Renal cortical epithelial cell (primary cell): ENCODE data around the gene ULK2. TPM values are rescaled to one million over a fixed set of nuclear protein-coding genes. Genes with fewer than 3 reads are reported as not detected.
"Not testable (repeated sequence)": the region's sequence is repeated elsewhere in the genome, so short reads cannot be mapped to it uniquely, and the experiment has no call there.

ENCODE experiments used
- DNase-seq: peaks from one replicate; pipeline ENCODE4 v3.0.0-alpha.2; 2011; ENCODE audit warnings: low read depth
- total RNA-seq: library from RNA; depleted of rRNA; stranded (reverse); fragments of >200 nt; gene quantifications from 2 replicates; pipeline ENCODE4 v1.2.3, GENCODE V29; 2014

Gene ULK2
- total RNA-seq, 1 donor from 2014 or later: 18.0 TPM

DNA sequence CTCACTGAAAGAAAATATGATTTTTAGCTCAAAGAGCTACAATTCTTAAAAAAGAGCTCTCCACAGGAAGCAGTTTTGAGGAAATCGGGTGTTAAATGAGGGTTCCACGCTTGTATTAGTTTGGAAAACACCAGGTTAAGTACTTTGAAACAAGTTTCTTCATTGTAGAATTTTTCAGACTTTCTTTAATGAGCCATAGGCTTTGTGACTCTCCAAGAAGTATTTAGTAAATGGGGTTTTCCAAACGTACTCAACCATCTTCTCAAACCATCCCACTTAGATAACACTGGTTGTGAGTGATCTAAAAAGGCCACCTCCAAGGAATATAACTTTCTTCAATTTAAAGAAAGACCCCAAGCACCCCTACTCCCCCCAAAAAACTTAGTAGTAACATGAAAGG, 2.7 kb downstream of the ULK2 start:
- no peak for DNase-seq

DNA sequence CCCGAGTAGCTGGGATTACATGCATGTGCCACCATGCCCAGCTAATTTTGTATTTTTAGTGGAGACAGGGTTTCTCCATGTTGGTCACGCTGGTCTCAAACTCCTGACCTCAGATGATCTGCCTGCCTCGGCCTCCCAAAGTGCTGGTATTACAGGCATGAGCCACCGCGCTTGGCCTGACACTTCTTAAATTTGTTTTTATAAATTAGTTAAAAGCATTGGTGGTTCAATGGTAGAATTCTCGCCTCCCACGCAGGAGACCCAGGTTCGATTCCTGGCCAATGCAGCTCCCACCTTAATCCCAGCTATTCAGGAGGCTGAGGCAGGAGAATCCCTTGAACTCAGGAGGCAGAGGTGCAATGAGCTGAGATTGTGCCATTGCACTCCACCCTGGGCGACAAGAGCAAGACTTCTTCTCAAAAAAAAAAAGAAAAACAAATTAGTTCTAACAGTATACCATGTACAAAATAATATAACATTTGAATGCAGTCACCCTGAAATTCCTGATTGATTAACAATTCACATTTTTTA, 7.0 kb downstream of the ULK2 start:
- not testable (repeated sequence) for DNase-seq

DNA sequence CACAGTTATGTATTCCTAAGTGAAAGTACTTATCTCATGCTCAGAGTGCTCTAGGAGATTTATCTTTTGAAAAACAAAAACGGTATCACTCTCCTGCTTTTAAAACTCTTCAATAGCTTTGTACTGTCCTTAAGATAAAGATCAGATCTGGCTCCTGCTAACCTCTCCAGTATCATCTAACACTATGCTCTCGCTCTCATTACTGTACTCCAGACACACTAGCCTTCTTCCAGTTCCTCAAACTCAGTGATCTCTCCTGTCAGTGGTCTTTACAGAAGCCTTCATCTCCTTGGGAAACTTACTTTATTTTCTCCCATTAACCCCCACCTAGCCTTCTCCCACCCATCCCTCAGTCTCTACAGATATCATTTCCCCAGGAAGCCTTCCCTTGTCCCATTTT, 10.1 kb downstream of the ULK2 start:
- no peak for DNase-seq

DNA sequence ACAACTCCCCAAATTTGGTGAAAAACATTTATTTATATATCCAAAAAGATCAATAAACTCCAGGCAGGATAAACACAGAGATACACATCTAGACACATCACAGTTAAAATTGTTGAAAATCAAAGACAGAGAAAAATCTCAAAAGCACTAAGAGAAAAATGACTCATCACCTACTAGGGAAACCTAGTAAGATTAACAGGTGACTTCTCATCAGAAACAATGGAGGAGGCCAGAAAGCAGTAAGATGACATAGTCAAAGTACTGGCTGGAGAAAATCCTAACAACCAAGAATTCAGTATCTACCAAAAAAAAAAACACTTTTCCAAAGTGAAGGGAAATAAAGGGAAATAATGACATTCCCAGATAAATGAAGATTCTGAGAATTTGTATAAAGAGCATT, 33.8 kb downstream of the ULK2 start:
- peak; percentile 18 for DNase-seq

DNA sequence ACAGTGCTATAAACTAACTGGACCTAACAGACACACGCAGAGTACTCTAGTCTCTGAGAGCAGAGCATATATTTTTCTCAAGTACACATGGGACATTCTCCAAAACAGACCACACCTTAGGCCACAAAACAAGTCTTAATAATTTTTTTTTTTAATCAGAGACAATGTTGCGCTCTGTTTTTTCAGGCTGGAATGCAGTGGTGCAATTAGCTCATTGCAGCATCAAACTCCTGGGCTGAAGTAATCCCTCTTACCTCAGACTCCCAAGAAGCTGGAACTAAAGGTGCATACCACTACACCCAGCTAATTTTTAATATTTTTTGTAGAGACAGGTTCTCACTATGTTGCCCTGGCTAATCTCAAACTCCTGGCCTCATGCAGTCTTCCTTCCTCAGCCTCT, 37.7 kb downstream of the ULK2 start:
- no peak for DNase-seq

DNA sequence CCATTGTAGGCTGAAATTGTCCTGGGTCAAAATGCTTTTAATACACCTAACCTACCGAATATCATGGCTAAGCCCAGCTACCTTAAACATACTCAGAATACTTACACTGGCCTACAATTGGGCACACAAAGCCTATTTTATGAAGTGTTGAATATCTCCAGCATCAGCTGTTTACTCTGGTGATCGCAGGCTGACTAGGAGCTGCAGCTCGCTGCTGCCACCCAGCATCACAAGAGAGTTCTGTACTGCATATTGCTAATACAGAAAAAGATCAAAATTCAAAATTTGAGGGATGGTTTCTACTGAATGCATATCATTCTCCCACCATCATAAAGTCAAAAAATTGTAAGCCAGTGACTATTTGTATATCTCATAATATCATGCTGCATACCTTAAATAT, 55.3 kb downstream of the ULK2 start:
- no peak for DNase-seq

DNA sequence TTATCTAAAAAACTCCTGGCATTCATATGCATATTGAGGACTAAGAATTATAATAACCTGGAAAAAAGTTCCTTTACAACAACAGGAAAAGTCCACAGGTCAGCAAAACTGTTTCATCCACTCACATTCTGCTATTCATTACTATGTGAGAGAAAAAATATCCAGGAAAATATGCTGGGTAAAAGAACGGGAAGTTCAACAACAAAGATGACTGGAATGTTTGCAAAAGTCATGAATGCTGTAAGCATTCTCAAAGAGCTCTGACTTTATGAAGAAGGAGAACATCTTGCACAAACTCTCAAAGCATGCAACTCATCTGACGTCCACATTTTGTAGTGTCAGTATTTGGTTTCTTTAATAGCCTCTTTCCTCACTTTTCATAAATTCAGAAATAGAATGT, 62.7 kb downstream of the ULK2 start:
- no peak for DNase-seq

DNA sequence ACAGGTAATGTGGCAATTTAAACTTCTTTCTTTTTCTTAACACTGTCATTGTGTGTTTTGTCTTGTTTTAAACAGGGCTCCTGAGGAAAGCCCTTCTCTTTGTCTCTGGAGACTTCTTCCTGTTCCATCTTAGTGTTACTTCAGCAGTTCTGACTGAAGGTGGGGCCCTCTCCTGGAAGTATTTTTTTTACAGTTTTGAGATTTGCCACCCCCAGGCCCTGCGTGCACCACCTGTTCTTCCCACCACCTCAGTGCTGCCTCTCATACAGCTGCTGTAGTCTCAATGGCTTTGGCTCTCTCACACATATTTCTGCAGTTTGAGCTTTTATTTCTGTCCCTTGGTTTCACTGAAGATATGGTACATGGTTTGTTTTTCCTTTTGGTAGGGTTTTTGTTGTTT, 67.2 kb downstream of the ULK2 start:
- no peak for DNase-seq

DNA sequence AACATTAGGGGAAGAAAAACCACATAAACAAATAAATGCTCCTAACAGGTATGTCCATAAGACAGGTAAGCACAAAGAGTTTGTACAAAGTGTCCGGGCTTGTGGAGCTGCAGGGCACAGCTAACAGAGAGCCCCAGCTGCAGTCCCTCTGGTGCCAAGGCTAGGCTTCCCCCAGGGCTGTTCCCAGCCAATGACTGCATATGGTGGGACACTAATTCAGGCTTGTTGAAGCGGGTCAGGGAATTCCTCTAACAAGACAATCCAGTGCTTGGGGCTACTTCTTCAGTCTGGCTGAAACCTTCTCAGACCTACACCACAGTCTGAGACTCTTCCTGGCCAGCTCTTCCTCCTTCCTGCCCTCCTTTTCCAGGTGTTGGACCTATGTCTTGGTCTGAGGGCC, 67.9 kb downstream of the ULK2 start:
- no peak for DNase-seq

DNA sequence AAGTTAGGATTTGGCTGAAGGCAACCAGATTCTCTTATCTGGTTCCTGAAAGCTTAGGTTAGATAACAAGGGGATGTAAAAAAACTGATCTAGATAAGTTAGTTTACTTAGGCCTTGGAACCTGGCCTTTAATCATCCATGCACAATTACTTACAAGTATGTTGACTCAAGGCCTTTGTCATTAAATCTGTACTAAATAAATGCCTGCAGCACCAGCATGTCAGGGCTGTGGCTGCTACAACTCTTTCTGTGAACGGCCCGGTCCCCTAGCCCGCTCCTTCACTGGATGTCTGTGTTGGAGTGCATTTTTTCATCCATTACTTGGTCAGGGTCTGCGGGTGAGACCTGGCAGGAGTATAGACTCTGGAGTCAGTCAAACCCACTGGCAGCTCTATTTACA, 71.3 kb downstream of the ULK2 start:
- DNase-seq: no peak

DNA sequence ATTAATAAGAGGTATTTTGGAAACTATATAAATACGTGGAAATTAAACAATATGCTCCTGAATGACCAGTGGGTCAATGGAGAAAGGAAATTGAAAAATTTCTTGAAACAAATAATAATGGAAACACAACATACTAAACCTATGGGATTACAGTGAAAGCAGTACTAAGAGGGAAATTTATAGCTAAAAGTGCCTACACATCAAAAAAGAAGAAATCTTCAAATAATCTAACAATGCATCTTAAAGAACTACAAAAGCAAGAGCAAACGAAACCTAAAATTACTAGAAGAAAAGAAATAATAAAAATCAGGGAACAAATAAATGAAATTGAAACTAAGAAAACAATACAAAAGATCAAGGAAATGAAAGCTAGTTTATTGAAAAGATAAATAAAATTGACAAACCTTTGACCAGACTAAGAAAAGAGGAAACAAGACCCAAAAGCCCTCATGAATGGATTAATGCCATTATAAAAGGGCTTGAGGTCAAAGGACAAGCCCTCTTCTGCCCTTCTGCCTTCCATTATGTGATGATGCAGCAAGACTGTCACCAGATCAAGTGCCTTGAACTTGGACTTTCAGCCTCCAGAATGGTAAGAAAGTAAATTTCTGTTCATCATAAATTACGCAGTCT, 75.7 kb downstream of the ULK2 start:
- DNase-seq: no peak

DNA sequence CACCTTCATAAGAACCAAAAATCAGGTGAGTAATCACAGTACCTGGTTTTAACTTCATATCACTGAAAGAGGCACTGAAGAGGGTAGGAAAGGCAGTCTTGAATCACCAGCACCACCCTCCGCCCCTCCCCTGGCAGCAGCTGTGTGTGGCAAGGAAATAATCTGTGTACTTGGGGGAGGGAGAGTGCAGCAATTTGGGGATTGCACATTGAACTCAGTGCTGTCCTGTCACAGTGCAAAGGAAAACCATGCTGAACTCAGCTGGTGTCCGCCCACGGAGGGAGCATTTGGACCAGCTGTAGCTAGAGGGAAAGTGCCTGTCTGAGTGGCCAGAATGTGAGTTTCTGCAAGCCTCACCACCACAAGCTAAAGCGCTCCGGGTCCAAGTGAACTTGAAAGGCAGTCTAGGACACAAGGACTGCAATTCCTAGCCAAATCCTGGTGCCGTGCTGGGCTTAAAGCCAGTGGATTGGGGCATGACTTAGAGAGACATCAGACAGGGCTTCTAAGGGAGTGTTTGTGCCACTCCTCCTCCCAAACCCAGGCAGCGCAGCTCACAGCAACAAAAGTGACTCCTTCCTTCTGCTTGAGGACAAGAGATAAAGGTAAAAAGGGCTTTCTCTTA, 79.9 kb downstream of the ULK2 start:
- no peak for DNase-seq

DNA sequence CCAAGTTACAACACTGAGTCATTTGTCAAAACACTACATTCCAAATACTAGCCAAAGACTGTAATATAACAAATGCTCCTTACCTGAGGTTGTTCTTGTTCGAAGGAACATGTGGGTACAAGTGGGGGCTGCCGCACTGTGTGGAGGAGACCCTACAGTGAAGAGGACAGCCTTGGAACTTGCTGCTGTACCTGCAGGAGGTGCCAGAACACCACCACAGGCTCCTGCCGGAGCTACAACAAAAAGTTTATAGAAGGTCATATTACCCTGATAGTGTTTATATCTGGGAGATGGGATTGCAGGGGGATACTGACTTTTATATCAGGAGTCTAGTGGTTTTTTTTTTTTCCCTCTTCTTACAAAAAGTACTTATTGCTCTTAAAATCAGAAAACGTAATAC, 81.9 kb downstream of the ULK2 start:
- DNase-seq: no peak

DNA sequence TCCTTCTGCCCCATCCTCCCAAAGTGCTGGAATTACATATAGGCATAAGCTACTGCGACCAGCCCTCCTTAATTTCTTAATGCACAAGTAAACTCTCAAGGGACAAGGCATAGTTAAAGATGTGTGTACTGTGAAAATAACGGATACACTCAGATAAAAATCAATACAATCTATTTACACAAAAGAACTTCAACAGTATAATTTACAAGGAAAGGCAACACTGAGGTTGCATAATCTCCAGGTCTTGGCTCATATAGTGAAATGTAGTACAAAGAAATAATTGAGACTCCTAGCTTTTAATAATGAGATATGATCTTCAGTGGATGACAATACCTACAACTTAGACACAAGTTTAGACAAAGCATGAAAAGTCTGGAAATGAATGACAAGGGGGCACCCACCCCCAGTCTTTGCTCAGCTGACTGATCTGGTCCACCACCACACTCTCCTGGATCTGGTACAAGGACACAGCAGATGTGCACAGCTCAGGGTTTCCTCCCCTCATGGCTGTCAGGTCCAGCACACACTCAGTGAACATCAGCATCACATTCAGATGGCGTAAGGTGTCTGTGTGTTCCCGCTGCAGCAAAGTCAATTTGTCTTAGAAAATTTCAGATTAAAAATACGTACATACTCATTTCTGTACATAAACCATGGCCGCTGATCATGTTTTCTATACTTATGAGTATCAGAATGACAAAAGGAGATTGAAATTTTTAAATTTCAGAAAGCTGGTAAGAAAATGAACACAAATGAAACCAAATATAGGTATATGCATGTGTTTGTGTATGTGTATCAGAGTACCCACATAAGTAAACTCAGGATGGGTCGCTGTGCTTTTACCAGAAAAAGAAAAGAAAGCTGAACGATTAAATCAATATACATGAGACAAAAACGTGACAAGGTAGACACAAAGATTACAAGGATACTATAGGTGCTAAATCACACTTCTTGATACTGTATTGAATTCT, 86.0 kb downstream of the ULK2 start:
- no peak for DNase-seq

DNA sequence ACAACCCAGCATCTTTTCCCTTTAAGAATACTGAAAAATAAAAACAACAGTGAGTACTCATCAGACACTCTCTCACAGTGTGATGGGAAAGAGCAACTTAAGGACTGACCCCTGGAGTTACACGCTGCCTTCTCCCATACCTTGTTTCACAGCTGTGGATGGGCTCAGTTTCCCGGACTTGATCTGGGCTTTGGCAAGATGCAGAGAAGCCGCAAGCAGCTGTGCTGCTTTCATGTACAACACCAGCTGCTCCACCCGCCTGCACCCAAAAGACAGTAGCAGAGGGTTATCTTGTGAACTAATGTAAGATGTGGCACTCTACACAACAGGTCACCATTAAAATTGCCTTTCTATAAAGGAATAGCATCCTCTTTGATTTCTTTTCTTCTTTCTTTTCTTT, 86.9 kb downstream of the ULK2 start:
- no peak for DNase-seq

DNA sequence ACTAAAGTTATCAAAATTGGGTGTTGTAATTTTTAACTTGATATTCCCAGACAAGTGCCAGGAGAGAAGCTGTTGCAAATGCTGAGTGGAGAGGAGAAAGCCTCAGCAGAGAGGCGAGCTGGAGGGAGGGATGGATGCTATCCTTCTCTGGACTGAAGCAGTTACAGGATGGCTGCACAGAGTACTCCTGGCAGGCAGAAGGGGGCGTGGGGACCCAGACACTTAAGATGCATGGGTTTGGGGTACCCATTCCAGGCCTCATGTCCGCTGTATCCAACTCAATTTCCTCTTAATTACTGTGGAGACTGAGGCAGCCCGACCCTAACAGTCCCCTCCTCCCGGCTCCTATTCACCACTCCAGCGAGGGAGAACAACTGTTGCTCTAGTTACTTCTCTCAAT, 94.2 kb downstream of the ULK2 start:
- DNase-seq: no peak

DNA sequence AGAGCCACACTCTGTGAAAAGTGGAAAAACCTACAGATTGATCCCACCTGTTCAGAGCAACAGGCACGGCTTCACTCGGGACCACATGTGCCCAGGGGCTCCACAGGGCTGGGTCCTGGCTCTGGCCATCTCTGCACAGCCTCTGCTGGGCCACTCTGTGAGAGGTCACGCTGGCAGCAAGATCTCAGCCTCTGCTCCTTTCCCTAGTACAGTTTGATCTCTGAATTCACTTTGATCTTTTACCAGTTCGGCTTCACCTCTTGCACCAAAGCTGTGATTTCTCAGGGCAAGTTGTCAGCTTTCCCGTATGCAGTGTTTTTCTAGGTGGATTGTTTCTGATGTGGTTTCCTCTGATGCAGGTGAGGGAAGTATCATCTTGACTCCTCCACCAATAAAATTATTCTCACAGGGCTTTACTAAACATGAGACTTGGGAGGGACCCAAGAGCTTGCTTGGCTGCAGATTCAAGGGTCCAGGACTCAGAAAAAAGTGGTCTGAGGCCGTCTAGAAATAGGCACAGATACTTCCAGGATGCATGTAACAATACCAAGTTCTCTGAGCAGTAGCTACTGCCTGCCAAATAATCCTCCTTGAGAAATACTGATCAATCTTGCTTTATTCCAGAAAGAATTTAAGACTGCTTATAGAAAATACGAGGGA, 95.6 kb downstream of the ULK2 start:
- DNase-seq: no peak

DNA sequence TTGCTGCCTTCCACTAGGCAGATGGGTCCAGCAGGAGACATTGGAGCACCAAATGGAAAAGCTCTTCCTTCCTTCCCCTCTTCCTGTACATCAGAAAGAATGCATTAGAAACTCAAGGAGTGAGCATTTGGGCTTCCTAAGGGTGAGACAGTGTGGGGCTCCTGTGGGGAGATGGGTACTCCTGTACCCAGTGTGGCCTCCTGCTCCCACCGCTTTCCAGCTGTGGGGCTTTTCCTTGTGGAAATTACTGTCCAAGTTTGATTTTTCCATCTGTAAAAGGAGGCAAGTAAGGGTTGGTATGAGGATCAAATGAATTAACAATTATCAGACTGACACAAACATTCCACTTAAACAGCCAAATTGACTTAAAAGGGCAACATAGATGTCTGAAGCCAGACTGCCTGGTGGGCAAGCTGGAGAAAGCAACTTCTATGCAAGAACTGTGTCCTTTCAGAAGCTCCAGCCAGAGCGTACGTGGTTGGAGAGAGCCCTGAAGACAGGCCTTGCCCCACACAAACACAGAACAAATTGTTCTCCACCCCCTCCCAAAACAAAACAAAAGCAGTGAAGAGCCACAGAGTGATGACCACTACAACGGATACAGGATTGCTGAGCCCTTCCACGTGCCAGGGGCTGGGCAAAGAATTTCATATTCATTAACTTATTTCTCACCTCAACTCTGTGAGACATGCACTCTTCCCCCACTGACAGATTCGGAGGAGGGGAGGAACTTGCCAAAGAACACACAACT, 96.6 kb downstream of the ULK2 start:
- DNase-seq: no peak

DNA sequence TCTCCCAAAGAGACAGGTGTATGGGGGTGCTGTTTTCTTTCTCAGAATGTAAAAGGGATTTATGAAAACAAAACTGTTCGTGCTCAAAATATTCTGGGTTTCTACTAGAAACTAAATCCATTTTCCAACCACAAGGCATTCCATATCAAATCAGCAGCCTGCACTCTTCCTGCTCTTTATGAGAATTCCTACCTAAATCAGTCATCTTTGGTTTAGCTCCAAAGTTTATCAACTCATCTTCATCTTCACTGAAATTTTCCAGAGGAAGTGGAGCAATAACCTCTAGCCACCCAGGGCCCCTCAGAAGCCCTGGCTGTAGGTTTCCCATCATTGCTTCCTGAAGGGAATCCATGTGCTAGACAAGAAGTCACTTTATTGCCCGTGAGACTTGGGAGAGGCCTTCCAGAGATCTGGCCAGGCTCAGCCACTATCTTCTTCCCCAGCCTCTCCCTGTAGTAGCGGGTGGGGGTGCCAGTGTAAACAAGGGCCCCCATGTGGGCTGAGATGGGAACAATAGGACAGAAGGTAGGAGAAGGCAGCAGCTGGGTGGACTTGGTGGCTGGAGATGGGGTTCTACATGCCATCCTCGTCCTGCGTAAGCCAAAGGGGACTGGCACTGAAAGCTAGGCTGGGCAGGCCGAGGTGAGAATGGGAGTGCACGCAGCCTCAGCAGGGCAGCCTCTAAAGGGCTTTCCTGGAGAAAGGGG, 97.6 kb downstream of the ULK2 start:
- DNase-seq: no peak

DNA sequence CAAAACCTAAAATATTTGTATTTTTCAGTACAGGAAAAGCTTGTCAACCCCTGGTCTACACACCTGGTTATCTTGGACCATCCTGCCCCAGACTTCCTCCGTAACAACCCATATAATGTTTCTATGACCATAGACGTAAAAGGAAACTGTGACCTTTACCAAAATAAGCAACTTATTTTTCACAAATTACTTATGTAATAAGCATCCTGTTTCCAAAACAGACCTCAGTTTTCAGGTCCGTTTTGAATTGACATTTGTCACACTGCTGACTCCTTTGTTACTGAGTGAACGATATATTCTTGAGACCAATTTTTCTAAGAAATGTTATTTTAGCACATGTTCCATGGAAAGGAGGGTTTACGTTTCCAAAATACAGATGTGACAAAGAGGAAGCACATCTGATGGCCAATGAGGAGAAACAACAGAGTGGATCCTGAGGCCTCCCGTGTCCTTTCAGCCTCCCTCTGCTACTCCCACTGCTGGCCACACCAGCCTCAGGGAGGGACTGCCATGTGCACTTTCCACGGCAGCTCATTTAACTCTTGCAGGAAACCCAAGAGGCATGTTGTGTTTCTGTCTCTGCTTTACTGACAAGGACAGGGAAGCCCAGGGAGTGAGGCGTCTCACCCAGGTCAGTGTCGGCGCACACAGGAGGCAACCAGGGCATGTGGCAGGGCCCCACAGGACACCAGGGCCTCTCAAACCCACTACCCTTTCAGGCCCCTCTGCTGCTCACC, 99.5 kb downstream of the ULK2 start:
- DNase-seq: no peak
